A673 (cell line): ENCODE results near the gene STC2. TPM values are rescaled to one million over a fixed set of nuclear protein-coding genes. Genes with fewer than 3 reads are reported as not detected.

ENCODE experiments used
- BruUV-seq: library from RNA; stranded (reverse); fragments of 400-500 nt; replicated peaks from 2 replicates; lab custom pipeline; 2021; lab: Mats Ljungman, UMichigan
- CTCF ChIA-PET: fragments of 300-600 bp; sonication (Branson Sonifier 250); formaldehyde crosslinking; loops from one replicate; lab custom pipeline; 2022; ENCODE audit warnings: antibody characterized with exemption; lab: Charles Lee
- POLR2A ChIA-PET: fragments of 300-600 bp; sonication (Branson Sonifier 250); formaldehyde crosslinking; loops from one replicate; lab custom pipeline; 2022; ENCODE audit warnings: antibody characterized with exemption; ENCODE audit not compliant: low non-redundant PET; lab: Charles Lee
- DNase-seq: peaks from one replicate; pipeline ENCODE4 v3.0.0-alpha.2; 2015; ENCODE audit warnings: low spot score
- H3K27ac ChIP-seq: fragments of 200-600 bp; sonication (generic); 2 replicates; pipeline ENCODE4 v1.5.1; 2016; ENCODE audit warnings: mixed run types, low read depth, mild to moderate bottlenecking, mixed read lengths, antibody characterized with exemption, low read length; ENCODE audit not compliant: poor library complexity, severe bottlenecking
- H3K27me3 ChIP-seq: fragments of 200-600 bp; sonication (generic); replicated peaks from 2 replicates; pipeline ENCODE4 v1.6.1; 2017; ENCODE audit warnings: mixed run types, low read depth, mild to moderate bottlenecking, mixed read lengths, antibody characterized with exemption, low read length; ENCODE audit not compliant: insufficient read depth, poor library complexity
- H3K36me3 ChIP-seq: fragments of 200-600 bp; sonication (generic); 2 replicates; pipeline ENCODE4 v1.6.1; 2016; ENCODE audit warnings: mixed run types, mild to moderate bottlenecking, mixed read lengths, antibody characterized with exemption, low read length; ENCODE audit not compliant: insufficient read depth, poor library complexity, severe bottlenecking
- H3K4me1 ChIP-seq: fragments of 200-600 bp; sonication (generic); 2 replicates; pipeline ENCODE4 v1.6.1; 2017; ENCODE audit warnings: mixed run types, mild to moderate bottlenecking, mixed read lengths, antibody characterized with exemption, low read length; ENCODE audit not compliant: insufficient read depth, poor library complexity, severe bottlenecking
- H3K4me3 ChIP-seq: fragments of 200-600 bp; sonication (generic); 2 replicates; pipeline ENCODE4 v1.5.1; 2016; ENCODE audit warnings: low read depth, mixed run types, mild to moderate bottlenecking, mixed read lengths, low read length; ENCODE audit not compliant: poor library complexity, severe bottlenecking
- H3K9me3 ChIP-seq: fragments of 200-600 bp; sonication (generic); 2 replicates; pipeline ENCODE4 v1.6.1; 2016; ENCODE audit warnings: mixed run types, low read depth, mild to moderate bottlenecking, mixed read lengths, antibody characterized with exemption, low read length; ENCODE audit not compliant: poor library complexity, severe bottlenecking
- CTCF ChIP-seq: fragments of 300-800, 200-600 bp; sonication (generic); conservative IDR thresholded peaks from 2 replicates; pipeline ENCODE4 v1.5.1; 2017; ENCODE audit warnings: low read depth, mild to moderate bottlenecking, antibody characterized with exemption, low read length, moderate library complexity, mixed read lengths
- EZH2 ChIP-seq: fragments of 200-600 bp; sonication (generic); IDR thresholded peaks from 2 replicates; pipeline ENCODE4 v1.6.1; 2017; ENCODE audit warnings: borderline replicate concordance, low read depth, mild to moderate bottlenecking, mixed read lengths, antibody characterized with exemption, low read length; ENCODE audit not compliant: poor library complexity, severe bottlenecking
- intact Hi-C: fragments of 100-400 bp; cut with micrococcal nuclease; formaldehyde crosslinking; loops from one replicate; pipeline ENCODE4 v1.10.0; 2022; ENCODE audit not compliant: unreplicated experiment
- total RNA-seq: library from RNA; stranded (reverse); gene quantifications from 2 replicates; pipeline ENCODE4 v1.2.3, GENCODE V29; 2021

STC2 gene
- total RNA-seq, 1 experiment from 2014 or later: 19.2 TPM

- no peak for TF ChIP-seq EZH2
- no peak for TF ChIP-seq CTCF
- DNase-seq: peak; percentile 58
Measured at GRCh38 chr5:173315495-173316338, 12.5 kb downstream of the STC2 start.

GRCh38 chr5:173314166-173314952 is 13.9 kb downstream of the STC2 start:
- H3K27ac ChIP-seq: no peak overlapping the region
- TF ChIP-seq CTCF (no peak), EZH2 (no peak)
- no peaks in the 10 kb centered on the region for H3K27me3 ChIP-seq
- no peak for DNase-seq
- intact Hi-C loops: no loop called here
- POLR2A ChIA-PET: no interaction called here
- no peaks in the 10 kb centered on the region for H3K9me3 ChIP-seq
- CTCF ChIA-PET: no interaction called here
- no TSS peak for BruUV-seq
- H3K4me3 ChIP-seq: no peak overlapping the region
- peaks cover 29% of the 10 kb centered on the region for H3K36me3 ChIP-seq
- H3K4me1 ChIP-seq: peaks cover 16% of the 10 kb centered on the region

More at GRCh38 chr5:173315495-173316338, 12.5 kb downstream of the STC2 start:
- H3K4me1 ChIP-seq: peaks cover 16% of the 10 kb centered on the region
- no TSS peak for BruUV-seq
- H3K27ac ChIP-seq: peak overlapping the region; percentile 29
- peaks cover 42% of the 10 kb centered on the region for H3K36me3 ChIP-seq
- ChIA-PET CTCF (no interaction called here), POLR2A (interaction anchor here (0.6 kb wide), 1 partner anchor 257 kb away, joined by 11 read pairs; no protein-coding TSS in a partner anchor)
- no peaks in the 10 kb centered on the region for H3K9me3 ChIP-seq
- no peak overlapping the region for H3K4me3 ChIP-seq
- intact Hi-C loops: no loop called here
- H3K27me3 ChIP-seq: no peaks in the 10 kb centered on the region

- Histone ChIP-seq H3K9me3 (no peaks in the 10 kb centered on the region), H3K4me3 (no peak overlapping the region), H3K36me3 (peaks cover 19% of the 10 kb centered on the region), H3K27me3 (no peaks in the 10 kb centered on the region), H3K4me1 (peaks cover 16% of the 10 kb centered on the region), H3K27ac (no peak overlapping the region)
- DNase-seq: no peak
- no peak for TF ChIP-seq EZH2
- TF ChIP-seq CTCF: no peak
- intact Hi-C loops: no loop called here
- BruUV-seq: no TSS peak
- ChIA-PET CTCF (no interaction called here), POLR2A (no interaction called here)
Measured at GRCh38 chr5:173313351-173313801, 14.8 kb downstream of the STC2 start.
